Trophoblast cell (in vitro differentiated cells and primary cell): ENCODE data around the gene SIPA1L3.
"Not testable (repeated sequence)": the region's sequence is repeated elsewhere in the genome, so short reads cannot be mapped to it uniquely, and the experiment has no call there.

Experiments
- DNase-seq, 2 donors: peaks; one replicate each; pipeline ENCODE4 v3.0.0-alpha.2; 2016
- H2AFZ ChIP-seq: 2 replicates; pipeline ENCODE4 v1.6.1; 2013; ENCODE audit warnings: low read length, moderate library complexity, mild to moderate bottlenecking; ENCODE audit not compliant: insufficient read depth, poor library complexity
- H2AK5ac ChIP-seq: 2 replicates; pipeline ENCODE4 v1.6.1; 2013; ENCODE audit warnings: mild to moderate bottlenecking, low read length
- H2BK120ac ChIP-seq: 2 replicates; pipeline ENCODE4 v1.6.1; 2013; ENCODE audit warnings: low read length, mild to moderate bottlenecking, moderate library complexity; ENCODE audit not compliant: insufficient read depth, poor library complexity
- H2BK12ac ChIP-seq: 2 replicates; pipeline ENCODE4 v1.6.1; 2013; ENCODE audit warnings: mild to moderate bottlenecking, low read length, moderate library complexity
- H2BK5ac ChIP-seq: 2 replicates; pipeline ENCODE4 v1.6.1; 2013; ENCODE audit warnings: low read length, low read depth, moderate library complexity, mild to moderate bottlenecking; ENCODE audit not compliant: poor library complexity
- H3K14ac ChIP-seq: 2 replicates; pipeline ENCODE4 v1.6.1; 2013; ENCODE audit warnings: mild to moderate bottlenecking, low read length
- H3K18ac ChIP-seq: 2 replicates; pipeline ENCODE4 v1.6.1; 2013; ENCODE audit warnings: mild to moderate bottlenecking, low read length
- H3K23ac ChIP-seq: 2 replicates; pipeline ENCODE4 v1.6.1; 2013; ENCODE audit warnings: low read length
- H3K27ac ChIP-seq: 2 replicates; pipeline ENCODE4 v1.5.1; 2013; ENCODE audit warnings: low read depth, mild to moderate bottlenecking, inconsistent platforms, low read length, moderate library complexity
- H3K27me3 ChIP-seq: 2 replicates; pipeline ENCODE4 v1.6.1; 2013; ENCODE audit warnings: inconsistent platforms, mild to moderate bottlenecking, low read length, moderate library complexity; ENCODE audit not compliant: insufficient read depth
- H3K36me3 ChIP-seq, 2 experiments: 1 replicate in 1 of 2; 2 replicates in 1 of 2; pipeline ENCODE4 v1.6.1; 2013; ENCODE audit warnings: low read length in 2 of 2, mild to moderate bottlenecking in 2 of 2, moderate library complexity in 1 of 2; ENCODE audit not compliant: insufficient read depth in 2 of 2, control insufficient read depth in 1 of 2
- H3K4ac ChIP-seq: 2 replicates; pipeline ENCODE4 v1.6.1; 2013; ENCODE audit warnings: low read depth, mild to moderate bottlenecking, low read length, moderate library complexity
- H3K4me1 ChIP-seq, 2 experiments: 1 replicate in 1 of 2; 2 replicates in 1 of 2; pipeline ENCODE4 v1.6.1; 2013; ENCODE audit warnings: low read length in 2 of 2, mild to moderate bottlenecking in 2 of 2, moderate library complexity in 1 of 2; ENCODE audit not compliant: insufficient read depth in 2 of 2, control insufficient read depth in 1 of 2
- H3K4me2 ChIP-seq: 2 replicates; pipeline ENCODE4 v1.6.1; 2013; ENCODE audit warnings: inconsistent platforms, mild to moderate bottlenecking, low read length, moderate library complexity
- H3K4me3 ChIP-seq: 2 replicates; pipeline ENCODE4 v1.5.1; 2013; ENCODE audit warnings: mild to moderate bottlenecking, low read depth, low read length, inconsistent platforms
- H3K79me1 ChIP-seq: one replicate; pipeline ENCODE4 v1.6.1; 2013; ENCODE audit warnings: low read length
- H3K79me2 ChIP-seq: 2 replicates; pipeline ENCODE4 v1.6.1; 2013; ENCODE audit warnings: low read length, mild to moderate bottlenecking; ENCODE audit not compliant: control insufficient read depth, insufficient read depth, poor library complexity
- H3K9ac ChIP-seq: 2 replicates; pipeline ENCODE4 v1.6.1; 2013; ENCODE audit warnings: mild to moderate bottlenecking, low read length
- H3K9me3 ChIP-seq: 2 replicates; pipeline ENCODE4 v1.6.1; 2013; ENCODE audit warnings: low read depth, mild to moderate bottlenecking, control low read depth, inconsistent platforms, low read length; ENCODE audit not compliant: insufficient read depth
- H4K12ac ChIP-seq: 2 replicates; pipeline ENCODE4 v1.6.1; 2013; ENCODE audit warnings: low read depth, mild to moderate bottlenecking, low read length, moderate library complexity
- H4K8ac ChIP-seq: 2 replicates; pipeline ENCODE4 v1.6.1; 2013; ENCODE audit warnings: low read depth, mild to moderate bottlenecking, low read length, moderate library complexity
- H4K91ac ChIP-seq: one replicate; pipeline ENCODE4 v1.6.1; 2013; ENCODE audit warnings: low read depth, mild to moderate bottlenecking, low read length, moderate library complexity
- WGBS: extraction: QIAGEN DNeasy Blood & Tissue Kit; methylation state at CpG from one replicate; pipeline ENCODE4 v1.1.7; 2013; ENCODE audit warnings: missing lambda C conversion rate; ENCODE audit not compliant: insufficient read length, insufficient coverage; ENCODE audit errors: extremely low coverage; 5-methylcytosine and 5-hydroxymethylcytosine counted together

The SIPA1L3 gene

GRCh38 chr19:38224014-38224862 is 317.2 kb downstream of the SIPA1L3 start, which contains the start of gene DPF1:
TSS of gene DPF1 (minus strand) at chr19:38224222. CDS start at chr19:38224142, 80 bp downstream.
- peak in 1 of 2 donors; percentile 47 for DNase-seq
- peaks cover 4% of the 10 kb centered on the region for H3K9me3 ChIP-seq

GRCh38 chr19:38224863-38225218 is 317.8 kb downstream of the SIPA1L3 start:
- H2BK5ac ChIP-seq, H4K12ac ChIP-seq, H3K9me3 ChIP-seq, H3K14ac ChIP-seq, H3K4me2 ChIP-seq, H3K36me3 ChIP-seq, H2BK120ac ChIP-seq, H3K79me2 ChIP-seq, H3K23ac ChIP-seq, H2BK12ac ChIP-seq, H2AFZ ChIP-seq, H3K79me1 ChIP-seq, H2AK5ac ChIP-seq, H3K18ac ChIP-seq, H4K8ac ChIP-seq, H3K9ac ChIP-seq, H3K4ac ChIP-seq, H3K4me1 ChIP-seq, H3K4me3 ChIP-seq, DNase-seq, H3K27ac ChIP-seq, H4K91ac ChIP-seq: not testable (repeated sequence)
- no CpG with 5 or more reads among the region's 6 CpGs for WGBS
- H3K27me3 ChIP-seq, result peaks cover 20% of the 10 kb centered on the region

More at GRCh38 chr19:38224014-38224862, 317.2 kb downstream of the SIPA1L3 start, which contains the start of gene DPF1:
- Histone ChIP-seq H4K8ac (peak within 1 kb of the TSS; percentile 82), H3K36me3 (no peaks in the 10 kb centered on the region), H3K79me2 (peaks cover 2% of the 10 kb centered on the region), H3K23ac (no peak within 1 kb of the TSS), H3K4me3 (peak within 1 kb of the TSS; percentile 81), H4K12ac (no peak within 1 kb of the TSS), H3K79me1 (no peaks in the 10 kb centered on the region), H3K9ac (no peak within 1 kb of the TSS), H2BK12ac (no peak within 1 kb of the TSS), H3K18ac (peak within 1 kb of the TSS; percentile 57), H4K91ac (no peak within 1 kb of the TSS), H3K4me2 (peak within 1 kb of the TSS; percentile 99), H2BK120ac (no peak within 1 kb of the TSS), H2BK5ac (no peak within 1 kb of the TSS), H3K27ac (no peak within 1 kb of the TSS), H2AK5ac (no peak within 1 kb of the TSS), H3K27me3 (peaks cover 16% of the 10 kb centered on the region), H3K4me1 (peaks cover 4 to 7% of the 10 kb centered on the region in 2 experiments), H3K4ac (peak within 1 kb of the TSS; percentile 35), H2AFZ (peak within 1 kb of the TSS; percentile 96), H3K14ac (peak within 1 kb of the TSS; percentile 51)
- no CpG with 5 or more reads among the region's 61 CpGs for WGBS

- H2AK5ac ChIP-seq, result no peak overlapping the region
- H2BK12ac ChIP-seq, result no peak overlapping the region
- H3K4ac ChIP-seq, result no peak overlapping the region
- no peak overlapping the region for H2BK5ac ChIP-seq
- WGBS, result no CpG with 5 or more reads among the region's 11 CpGs
- H3K27me3 ChIP-seq, result peaks cover 25% of the 10 kb centered on the region
- no peaks in the 10 kb centered on the region for H3K9me3 ChIP-seq
- H2AFZ ChIP-seq, result no peak overlapping the region
- no peak overlapping the region for H3K9ac ChIP-seq
- no peak overlapping the region for H3K14ac ChIP-seq
- H3K18ac ChIP-seq, result no peak overlapping the region
- H3K79me2 ChIP-seq, result peaks cover 2% of the 10 kb centered on the region
- peaks cover 3 to 7% of the 10 kb centered on the region in 2 experiments for H3K4me1 ChIP-seq
- H2BK120ac ChIP-seq, result no peak overlapping the region
- no peak overlapping the region for H3K4me2 ChIP-seq
- no peak overlapping the region for H3K23ac ChIP-seq
- no peak overlapping the region for H3K27ac ChIP-seq
- H4K8ac ChIP-seq, result no peak overlapping the region
- no peaks in the 10 kb centered on the region for H3K79me1 ChIP-seq
- no peaks in the 10 kb centered on the region for H3K36me3 ChIP-seq
- no peak overlapping the region for H3K4me3 ChIP-seq
- H4K12ac ChIP-seq, result no peak overlapping the region
- no peak overlapping the region for H4K91ac ChIP-seq
- no peak for DNase-seq
Observed at GRCh38 chr19:38227287-38228004, 320.4 kb downstream of the SIPA1L3 start.

- H3K4me2 ChIP-seq, result no peak overlapping the region
- H3K9ac ChIP-seq, result no peak overlapping the region
- H3K27ac ChIP-seq, result no peak overlapping the region
- H2AK5ac ChIP-seq, result no peak overlapping the region
- no peak overlapping the region for H4K91ac ChIP-seq
- H3K27me3 ChIP-seq, result peaks cover 25% of the 10 kb centered on the region
- no peak overlapping the region for H2BK5ac ChIP-seq
- no peak overlapping the region for H3K23ac ChIP-seq
- H3K4ac ChIP-seq, result no peak overlapping the region
- no peaks in the 10 kb centered on the region for H3K9me3 ChIP-seq
- no peak overlapping the region for H2BK120ac ChIP-seq
- no peak overlapping the region for H3K18ac ChIP-seq
- no peak for DNase-seq
- H2AFZ ChIP-seq, result no peak overlapping the region
- H3K4me1 ChIP-seq, result peaks cover 3 to 7% of the 10 kb centered on the region in 2 experiments
- no peak overlapping the region for H3K14ac ChIP-seq
- H3K79me2 ChIP-seq, result peaks cover 2% of the 10 kb centered on the region
- no peak overlapping the region for H4K8ac ChIP-seq
- H4K12ac ChIP-seq, result no peak overlapping the region
- H3K4me3 ChIP-seq, result no peak overlapping the region
- no peaks in the 10 kb centered on the region for H3K79me1 ChIP-seq
- WGBS, result no CpG with 5 or more reads among the region's 16 CpGs
- H3K36me3 ChIP-seq, result no peaks in the 10 kb centered on the region
- no peak overlapping the region for H2BK12ac ChIP-seq
Observed at GRCh38 chr19:38228005-38228377, 321.0 kb downstream of the SIPA1L3 start.
